GM19372 (cell line): ENCODE measurements around the gene MAML2.
A peak's percentile ranks its signal among the peaks of the same experiment; 100 is the strongest.

Experiments used
- ATAC-seq: cut with Tn5 transposase; IDR thresholded peaks from one replicate; pipeline ENCODE4 v1.9.1; 2021; ENCODE audit warnings: mild to moderate bottlenecking, low read depth, moderate library complexity; ENCODE audit not compliant: unreplicated experiment

The MAML2 gene

GRCh38 chr11:96168623-96169022 lies 174.4 kb downstream of the MAML2 start:
- ATAC-seq: no peak

GRCh38 chr11:96167787-96168186 lies 175.2 kb downstream of the MAML2 start:
- no peak for ATAC-seq

GRCh38 chr11:96167203-96167758 lies 175.7 kb downstream of the MAML2 start:
- no peak for ATAC-seq

- no peak for ATAC-seq
Measured at GRCh38 chr11:96162816-96163499, 180.0 kb downstream of the MAML2 start.

GRCh38 chr11:96161307-96162089 lies 181.5 kb downstream of the MAML2 start:
- ATAC-seq: no peak

GRCh38 chr11:96160732-96161306 lies 182.2 kb downstream of the MAML2 start:
- no peak for ATAC-seq

- ATAC-seq: no peak
Measured at GRCh38 chr11:96159968-96160367, 183.0 kb downstream of the MAML2 start.

- ATAC-seq: no peak
Measured at GRCh38 chr11:96158126-96158525, 184.9 kb downstream of the MAML2 start.

- ATAC-seq: no peak
Measured at GRCh38 chr11:96157517-96157873, 185.5 kb downstream of the MAML2 start.

GRCh38 chr11:96156379-96156722 lies 186.6 kb downstream of the MAML2 start:
- no peak for ATAC-seq

- ATAC-seq: peak; percentile 50
Measured at GRCh38 chr11:96155627-96156378, 187.2 kb downstream of the MAML2 start.

- no peak for ATAC-seq
Measured at GRCh38 chr11:96154802-96155520, 188.0 kb downstream of the MAML2 start.

GRCh38 chr11:96152623-96153022 lies 190.4 kb downstream of the MAML2 start:
- no peak for ATAC-seq

- ATAC-seq: no peak
Measured at GRCh38 chr11:96151501-96151900, 191.5 kb downstream of the MAML2 start.

- no peak for ATAC-seq
Measured at GRCh38 chr11:96150609-96151008, 192.4 kb downstream of the MAML2 start.

GRCh38 chr11:96149743-96150555 lies 193.0 kb downstream of the MAML2 start:
- ATAC-seq: no peak

GRCh38 chr11:96147906-96148486 lies 195.0 kb downstream of the MAML2 start:
- ATAC-seq: no peak

- ATAC-seq: no peak
Measured at GRCh38 chr11:96147186-96147585, 195.8 kb downstream of the MAML2 start.

- no peak for ATAC-seq
Measured at GRCh38 chr11:96146765-96147164, 196.2 kb downstream of the MAML2 start.
